ENCODE data around the gene SGSM1. TPM values are rescaled to one million over a fixed set of nuclear protein-coding genes. Genes with fewer than 3 reads are reported as not detected.

The SGSM1 gene
- polyA plus RNA-seq, 3 donors = not detected

DNA sequence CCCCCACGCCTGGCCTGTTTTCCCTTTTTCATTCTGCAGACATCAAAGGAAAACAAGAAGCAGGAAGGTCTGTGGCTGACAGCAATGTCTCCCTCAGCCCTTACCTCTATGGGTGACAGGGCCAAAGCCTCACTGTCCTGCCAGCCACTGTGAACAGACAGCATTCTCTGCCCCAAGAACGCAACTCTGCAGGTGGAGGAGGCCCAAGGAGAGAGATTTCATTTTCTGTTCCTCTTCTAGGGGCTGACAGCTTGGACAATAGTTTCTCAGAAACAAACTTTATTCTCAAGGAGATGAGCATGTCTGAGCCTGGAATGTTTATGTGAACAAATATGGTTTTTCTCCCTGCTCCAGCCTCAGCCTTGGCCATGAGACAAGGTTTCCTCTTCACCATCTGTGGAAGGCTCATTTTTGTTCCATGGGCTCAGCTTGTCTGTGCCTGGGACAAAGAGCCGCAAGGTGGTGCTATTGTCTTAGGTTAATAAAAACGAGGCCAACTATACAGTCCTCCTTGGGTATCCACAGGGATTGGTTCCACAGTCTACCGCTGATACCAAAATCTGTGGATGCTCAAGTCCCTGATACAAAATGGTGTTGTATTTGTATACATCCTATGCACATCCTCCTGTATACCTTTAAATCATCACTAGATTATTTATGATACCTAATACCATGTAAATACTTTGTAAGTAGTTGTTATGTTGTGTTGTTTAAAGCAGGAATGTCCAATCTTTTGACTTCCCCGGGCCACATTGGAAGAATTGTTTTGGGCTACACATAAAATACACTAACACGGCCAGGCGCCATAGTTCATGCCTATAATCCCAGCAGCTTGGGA, 37.3 kb upstream of the SGSM1 start:
- no peak overlapping the region for H3K27ac Mint-ChIP-seq

DNA sequence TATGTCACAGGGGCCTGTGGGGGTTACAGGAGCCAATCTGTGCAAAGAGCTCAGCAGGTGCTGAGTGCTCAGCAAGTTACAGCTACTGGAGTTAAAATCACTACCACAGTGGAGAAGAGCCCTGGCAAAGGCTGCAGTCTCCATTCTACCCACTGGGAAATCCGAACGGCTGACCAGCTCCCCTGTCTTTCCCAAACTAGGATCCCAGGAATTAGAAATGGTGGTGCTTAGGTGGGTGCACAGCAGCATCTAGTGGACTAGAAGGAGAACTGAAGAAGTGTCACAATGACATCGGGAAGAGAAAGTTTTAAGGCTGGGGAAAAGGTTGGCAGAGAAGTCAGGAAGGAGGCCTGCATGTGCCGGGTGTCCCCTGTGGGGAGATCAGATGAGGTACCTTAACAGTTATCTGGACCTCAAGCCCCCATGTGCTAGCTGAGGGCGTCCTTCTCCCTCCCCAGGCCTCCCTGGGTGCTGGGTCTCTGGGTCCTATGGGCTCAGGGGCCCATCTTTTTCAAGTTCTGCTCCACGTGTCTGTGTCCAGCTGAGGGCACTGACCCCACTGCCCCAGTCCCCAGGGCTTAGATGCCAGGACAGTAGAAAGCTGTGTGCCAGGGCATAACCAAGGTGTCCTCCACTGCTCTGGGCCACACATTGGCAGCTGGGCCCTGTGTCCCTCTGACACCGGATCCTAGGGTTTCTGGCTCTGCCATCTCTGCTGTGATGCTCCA, 33.4 kb upstream of the SGSM1 start:
- Histone ChIP-seq H3K79me2 (ENCODE audit: insufficient read depth, low read length) (no peaks in the 10 kb centered on the region), H2AFZ (ENCODE audit: insufficient read depth, low read depth, low read length, poor library complexity, severe bottlenecking) (no peak overlapping the region), H4K20me1 (ENCODE audit: insufficient read depth, low read length) (no peaks in the 10 kb centered on the region), H3K27me3 (ENCODE audit: control insufficient read depth in 2 of 2, insufficient read depth in 2 of 2, low read length in 2 of 2) (peaks cover 0 to 2% of the 10 kb centered on the region in 2 donors), H3K27ac (ENCODE audit: low read depth in 1 of 2, low read length in 2 of 2) (no peak overlapping the region), H3K4me3 (replicated peaks in 1 of 3; ENCODE audit: low read depth in 2 of 3, low read length in 3 of 3) (no peak overlapping the region), H3K4me2 (replicated peaks; ENCODE audit: extremely low read depth, low read length, poor library complexity, severe bottlenecking) (no peak overlapping the region), H3K36me3 (replicated peaks in 1 of 2; ENCODE audit: control insufficient read depth in 1 of 2, insufficient read depth in 2 of 2, low read length in 2 of 2) (no peaks in the 10 kb centered on the region), H3K4me1 (ENCODE audit: control insufficient read depth in 1 of 2, insufficient read depth in 2 of 2, low read length in 2 of 2) (no peaks in the 10 kb centered on the region), H3K9me3 (replicated peaks in 1 of 2; ENCODE audit: control insufficient read depth in 1 of 2, insufficient read depth in 1 of 2, low read length in 2 of 2) (no peaks in the 10 kb centered on the region), H3K9ac (ENCODE audit: insufficient read depth, low read length, poor library complexity, severe bottlenecking) (no peak overlapping the region)
- no peaks in the 10 kb centered on the region for H3K36me3 Mint-ChIP-seq
- intact Hi-C loops (cut with micrococcal nuclease) = loop anchor here in 1 of 2 donors (5.0 kb wide), 1 partner anchor 75 kb away; no protein-coding TSS in a partner anchor
- TF ChIP-seq, protein P1, sequence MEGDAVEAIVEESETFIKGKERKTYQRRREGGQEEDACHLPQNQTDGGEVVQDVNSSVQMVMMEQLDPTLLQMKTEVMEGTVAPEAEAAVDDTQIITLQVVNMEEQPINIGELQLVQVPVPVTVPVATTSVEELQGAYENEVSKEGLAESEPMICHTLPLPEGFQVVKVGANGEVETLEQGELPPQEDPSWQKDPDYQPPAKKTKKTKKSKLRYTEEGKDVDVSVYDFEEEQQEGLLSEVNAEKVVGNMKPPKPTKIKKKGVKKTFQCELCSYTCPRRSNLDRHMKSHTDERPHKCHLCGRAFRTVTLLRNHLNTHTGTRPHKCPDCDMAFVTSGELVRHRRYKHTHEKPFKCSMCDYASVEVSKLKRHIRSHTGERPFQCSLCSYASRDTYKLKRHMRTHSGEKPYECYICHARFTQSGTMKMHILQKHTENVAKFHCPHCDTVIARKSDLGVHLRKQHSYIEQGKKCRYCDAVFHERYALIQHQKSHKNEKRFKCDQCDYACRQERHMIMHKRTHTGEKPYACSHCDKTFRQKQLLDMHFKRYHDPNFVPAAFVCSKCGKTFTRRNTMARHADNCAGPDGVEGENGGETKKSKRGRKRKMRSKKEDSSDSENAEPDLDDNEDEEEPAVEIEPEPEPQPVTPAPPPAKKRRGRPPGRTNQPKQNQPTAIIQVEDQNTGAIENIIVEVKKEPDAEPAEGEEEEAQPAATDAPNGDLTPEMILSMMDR (IDR thresholded peaks at IDR 0.05) = no peak
- H3K4me3 Mint-ChIP-seq = no peak overlapping the region
- no peak for DNase-seq
- H3K27me3 Mint-ChIP-seq (ENCODE audit: low read depth in 3 of 3) = peaks cover 8 to 16% (median 12%) of the 10 kb centered on the region in 3 donors
- 77% methylated on average over 3 of the region's 7 CpGs for WGBS (ENCODE audit: insufficient coverage)
- no peak overlapping the region for H3K27ac Mint-ChIP-seq
- no peaks in the 10 kb centered on the region for H3K4me1 Mint-ChIP-seq
- H3K9me3 Mint-ChIP-seq = peaks cover 0 to 3% (median 0%) of the 10 kb centered on the region in 7 donors

More for the DNA sequence above, 37.3 kb upstream of the SGSM1 start:
- Histone ChIP-seq H3K9me3 (replicated peaks in 1 of 2; ENCODE audit: control insufficient read depth in 1 of 2, insufficient read depth in 1 of 2, low read length in 2 of 2) (no peaks in the 10 kb centered on the region), H3K4me2 (replicated peaks; ENCODE audit: extremely low read depth, low read length, poor library complexity, severe bottlenecking) (no peak overlapping the region), H4K20me1 (ENCODE audit: insufficient read depth, low read length) (no peaks in the 10 kb centered on the region), H3K4me3 (replicated peaks in 1 of 3; ENCODE audit: low read depth in 2 of 3, low read length in 3 of 3) (no peak overlapping the region), H3K9ac (ENCODE audit: insufficient read depth, low read length, poor library complexity, severe bottlenecking) (no peak overlapping the region), H3K4me1 (ENCODE audit: control insufficient read depth in 1 of 2, insufficient read depth in 2 of 2, low read length in 2 of 2) (no peaks in the 10 kb centered on the region), H3K27ac (ENCODE audit: low read depth in 1 of 2, low read length in 2 of 2) (no peak overlapping the region), H3K27me3 (ENCODE audit: control insufficient read depth in 2 of 2, insufficient read depth in 2 of 2, low read length in 2 of 2) (peaks cover 0 to 2% of the 10 kb centered on the region in 2 donors), H2AFZ (ENCODE audit: insufficient read depth, low read depth, low read length, poor library complexity, severe bottlenecking) (no peak overlapping the region), H3K79me2 (ENCODE audit: insufficient read depth, low read length) (no peaks in the 10 kb centered on the region), H3K36me3 (replicated peaks in 1 of 2; ENCODE audit: control insufficient read depth in 1 of 2, insufficient read depth in 2 of 2, low read length in 2 of 2) (no peaks in the 10 kb centered on the region)
- H3K9me3 Mint-ChIP-seq = peaks cover 0 to 5% (median 0%) of the 10 kb centered on the region in 7 donors
- H3K27me3 Mint-ChIP-seq (ENCODE audit: low read depth in 3 of 3) = peaks cover under 1 to 17% (median 12%) of the 10 kb centered on the region in 3 donors
- no peaks in the 10 kb centered on the region for H3K4me1 Mint-ChIP-seq
- DNase-seq = peak in 1 of 3 donors; percentile 10
- TF ChIP-seq, protein P1 (IDR thresholded peaks at IDR 0.05) = peak; percentile 31
- no peak overlapping the region for H3K4me3 Mint-ChIP-seq
- H3K36me3 Mint-ChIP-seq = no peaks in the 10 kb centered on the region
- WGBS (ENCODE audit: insufficient coverage) = 64% methylated on average over 5 of the region's 8 CpGs
- intact Hi-C loops (cut with micrococcal nuclease) = loop anchor here in 1 of 2 donors (10.0 kb wide), 1 partner anchor 286 kb away; no protein-coding TSS in a partner anchor

Data from CD14-positive monocyte (primary cell).